UCSD-AML1 (cell line): Measurements from ENCODE around the gene ONECUT1.

Experiments
- DNase-seq: peaks from one replicate; lab custom pipeline; 2025; ENCODE audit not compliant: unreplicated experiment; lab: John Stamatoyannopoulos, UW

ONECUT1 gene

DNA sequence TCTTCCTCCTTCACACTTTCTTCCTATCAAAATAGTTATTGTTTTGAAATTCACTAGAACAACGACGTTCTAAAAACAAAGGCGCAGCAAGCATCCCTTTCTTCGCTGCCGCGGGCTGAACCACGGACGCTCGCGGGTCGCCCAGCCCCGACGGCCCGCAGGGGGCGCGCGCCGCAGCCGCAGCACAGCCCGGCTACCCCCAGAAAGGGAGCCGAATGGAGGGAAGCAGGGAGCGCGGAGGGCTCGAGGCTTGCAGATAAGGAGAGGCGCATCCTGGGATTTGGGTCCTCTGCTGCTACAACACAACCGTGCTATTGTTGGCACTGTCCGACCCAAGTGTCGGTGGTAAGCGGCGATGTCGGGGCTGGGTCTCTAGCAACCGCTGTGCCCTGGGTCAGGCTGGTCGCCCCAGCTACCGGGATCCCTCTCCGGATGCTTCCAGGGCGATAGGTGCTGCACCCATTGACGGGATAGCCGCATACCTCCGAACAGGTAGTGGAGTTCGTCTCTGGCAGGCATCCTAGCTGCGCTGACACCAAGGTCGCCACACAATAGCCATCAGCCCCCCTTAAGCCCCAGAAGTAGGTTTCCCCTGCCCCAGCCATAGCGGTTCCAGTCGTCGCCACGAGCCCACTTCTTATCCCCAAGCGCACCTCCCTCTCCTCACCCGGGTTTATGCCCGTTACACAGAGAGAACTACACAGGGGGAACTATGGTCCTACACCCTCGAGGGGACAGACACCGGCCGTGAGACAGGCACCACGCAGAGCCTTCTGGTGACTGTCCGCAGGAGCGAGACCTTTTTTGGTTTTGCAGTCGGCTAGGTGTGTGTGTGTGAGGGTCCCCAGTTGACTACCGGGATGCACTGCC is 6.0 kb downstream of the ONECUT1 start:
- DNase-seq: no peak

DNA sequence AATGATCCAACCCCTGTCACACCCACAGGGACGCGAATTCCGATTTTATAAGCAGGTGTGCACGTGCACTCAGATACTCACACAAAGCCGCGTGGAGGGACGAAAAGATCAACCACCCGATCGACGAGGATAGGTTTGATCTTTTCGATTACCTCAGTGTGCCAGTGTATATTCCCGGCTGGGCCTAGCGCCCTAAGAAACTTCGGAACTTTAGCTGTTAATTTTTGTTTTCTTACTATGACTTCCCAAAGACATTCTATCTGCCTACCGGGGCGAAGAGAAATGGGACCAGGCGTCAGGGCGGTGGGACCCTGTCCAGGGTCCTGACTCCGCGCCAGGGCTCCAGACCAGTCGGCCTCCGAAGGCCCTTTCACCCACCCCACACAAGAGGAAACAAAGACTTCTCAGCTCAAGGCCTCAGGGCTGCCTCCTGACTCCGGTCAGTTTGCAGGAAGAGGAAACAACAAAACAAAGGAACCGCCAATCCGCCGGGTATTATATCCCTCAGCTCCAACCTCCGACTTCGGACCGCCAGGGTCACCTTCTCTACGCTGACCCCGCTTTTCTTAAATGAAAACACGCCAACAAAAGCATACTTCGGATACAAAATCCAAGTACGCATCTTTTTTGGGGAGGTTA is 6.8 kb downstream of the ONECUT1 start:
- no peak for DNase-seq

DNA sequence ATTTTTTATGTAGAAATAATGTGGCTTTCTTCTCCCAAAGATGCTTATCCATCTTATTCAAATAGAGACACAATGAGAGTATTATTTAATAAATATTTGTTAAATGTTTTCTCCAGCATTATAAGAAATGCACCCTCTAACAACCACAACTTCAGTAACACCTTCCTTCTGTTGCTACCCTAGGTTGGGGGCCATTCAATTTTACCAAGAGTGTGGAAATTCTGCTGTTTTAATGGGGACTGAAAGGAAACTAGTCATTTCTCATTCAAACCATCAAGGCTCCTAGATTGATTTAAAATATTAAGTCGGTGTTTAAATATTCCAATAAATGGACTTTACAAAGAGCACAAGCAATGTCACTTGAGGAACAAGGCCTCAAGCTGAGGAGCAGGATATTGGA is 7.6 kb downstream of the ONECUT1 start:
- no peak for DNase-seq

DNA sequence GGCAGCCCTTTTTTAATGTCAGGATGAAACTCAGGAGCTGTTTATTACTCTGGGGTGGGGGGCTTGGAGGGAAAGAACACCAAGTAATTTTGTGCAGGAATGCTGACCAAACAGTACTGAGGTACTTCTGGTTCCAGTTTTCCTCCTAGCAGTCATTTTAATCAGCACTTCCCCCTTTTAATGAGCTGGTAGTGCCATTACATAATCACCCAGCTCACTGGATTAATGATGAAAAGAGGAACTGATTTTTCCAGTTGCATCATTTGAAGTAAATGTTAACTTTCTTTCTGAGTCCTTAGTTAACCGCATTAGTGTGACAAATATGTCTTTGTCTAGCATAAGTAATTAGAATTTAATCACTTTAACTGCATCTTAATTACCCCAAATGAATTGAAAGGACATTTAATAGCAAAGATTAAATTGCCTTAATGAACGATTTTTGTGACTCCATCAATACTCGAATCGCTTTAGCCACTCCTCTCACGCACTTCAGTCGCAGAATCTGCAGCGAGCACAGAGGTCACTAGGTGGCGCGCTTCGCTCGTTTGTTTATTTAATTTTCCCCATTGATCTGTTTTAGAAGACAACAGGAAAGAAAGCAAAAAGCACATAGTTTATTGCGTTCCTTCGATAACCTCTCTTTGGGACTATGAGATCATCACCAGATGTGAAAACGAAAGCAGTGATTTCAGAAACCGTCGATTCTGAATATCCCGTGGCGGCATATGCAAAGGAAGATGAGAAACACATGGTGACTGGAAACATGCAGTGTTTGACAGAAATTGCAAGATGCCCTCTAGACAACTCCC is 9.8 kb downstream of the ONECUT1 start:
- peak; percentile 68 for DNase-seq

DNA sequence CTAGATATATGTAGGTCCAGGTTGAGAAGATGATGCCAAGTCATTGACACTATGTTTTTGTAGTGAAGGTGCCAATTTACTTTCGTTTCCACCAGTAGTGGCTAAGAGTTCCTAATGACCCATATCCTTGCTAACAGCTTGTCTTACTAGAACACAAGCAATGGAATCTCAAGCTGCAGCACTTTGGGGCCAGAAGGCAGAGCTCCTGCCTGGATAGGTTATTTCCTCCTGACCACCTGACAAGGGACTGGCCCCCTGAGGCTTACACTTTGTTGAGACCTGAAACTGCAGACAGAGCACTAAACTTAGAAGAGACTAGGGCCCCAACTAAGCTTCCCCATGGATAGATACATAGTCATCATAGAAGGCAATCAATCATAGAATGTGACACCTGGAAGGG is 11.7 kb downstream of the ONECUT1 start:
- DNase-seq: no peak

DNA sequence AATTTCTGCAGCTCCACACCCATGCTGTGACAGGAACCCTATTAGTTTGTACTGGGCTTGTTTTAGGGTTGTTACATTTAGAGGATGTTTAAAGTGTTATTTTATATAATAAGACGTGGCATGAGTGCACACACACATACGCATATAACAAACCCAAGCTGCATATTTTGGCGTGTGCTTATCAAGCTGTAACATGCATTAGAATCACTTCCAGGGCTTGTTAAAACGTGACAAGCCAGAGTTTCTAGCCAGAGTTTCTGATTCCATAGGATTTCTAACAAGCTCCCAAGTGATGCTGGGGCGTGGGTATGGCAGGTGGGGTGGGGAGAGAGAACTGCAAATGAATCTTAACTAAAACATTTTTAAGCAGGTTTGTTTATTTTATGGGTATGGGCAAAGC is 17.4 kb downstream of the ONECUT1 start:
- no peak for DNase-seq

DNA sequence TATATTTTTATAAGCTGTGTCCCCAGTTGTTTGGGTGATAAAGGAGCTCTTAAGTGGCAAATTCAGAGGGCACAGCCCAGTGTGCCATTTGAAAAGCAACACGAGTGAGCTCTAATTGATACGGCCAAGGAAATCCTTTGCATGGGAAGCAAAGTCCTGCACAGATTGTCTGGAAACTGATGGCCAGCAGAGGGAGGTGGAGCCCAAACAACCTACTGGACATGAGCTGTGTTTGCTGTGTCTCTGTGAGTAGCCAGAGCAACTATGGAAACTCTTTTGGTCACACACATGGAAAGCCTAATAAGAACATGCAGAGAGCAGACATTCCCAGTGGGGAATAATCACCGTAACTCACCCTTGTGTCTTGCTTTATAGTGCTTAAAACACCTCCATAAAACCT is 24.4 kb downstream of the ONECUT1 start:
- no peak for DNase-seq

DNA sequence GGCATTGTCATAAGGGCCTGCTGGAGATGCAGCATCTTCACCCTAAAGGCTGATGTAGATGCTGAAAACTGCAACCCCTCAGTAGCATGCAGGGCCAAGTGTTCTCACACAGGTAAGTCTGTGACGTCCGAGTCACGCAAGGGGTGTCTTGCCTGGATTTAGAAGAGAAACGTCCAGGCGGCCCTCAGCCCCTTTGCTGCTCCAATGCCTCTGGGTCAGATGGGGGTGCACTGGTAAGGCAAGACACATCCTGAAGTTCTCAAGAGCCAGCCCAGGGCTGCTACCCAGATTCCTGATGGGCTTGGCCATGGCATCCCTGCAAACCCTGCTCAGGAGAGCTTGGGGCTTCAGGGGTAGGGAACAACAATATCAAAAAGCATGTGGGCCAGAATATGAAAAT is 25.4 kb downstream of the ONECUT1 start:
- DNase-seq: no peak

DNA sequence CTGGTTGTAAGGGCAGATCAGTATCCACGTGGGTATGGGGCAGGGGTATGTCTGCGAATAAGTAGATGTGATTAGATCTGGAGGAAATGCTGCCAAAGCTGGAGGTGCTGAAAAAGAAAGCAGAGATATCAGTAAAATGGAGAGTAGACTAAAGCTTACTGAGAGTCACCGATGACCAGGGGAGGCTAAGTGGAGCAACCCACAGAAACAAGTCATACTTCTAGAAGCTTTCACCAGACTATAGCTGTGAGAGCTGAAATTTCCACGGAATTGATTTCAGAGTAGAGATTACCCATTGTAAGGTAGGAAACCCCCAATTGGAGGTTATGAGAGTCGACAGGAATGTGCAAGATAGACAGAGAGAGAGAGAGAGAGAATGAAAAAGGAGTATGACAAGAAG is 27.5 kb downstream of the ONECUT1 start:
- DNase-seq: no peak

DNA sequence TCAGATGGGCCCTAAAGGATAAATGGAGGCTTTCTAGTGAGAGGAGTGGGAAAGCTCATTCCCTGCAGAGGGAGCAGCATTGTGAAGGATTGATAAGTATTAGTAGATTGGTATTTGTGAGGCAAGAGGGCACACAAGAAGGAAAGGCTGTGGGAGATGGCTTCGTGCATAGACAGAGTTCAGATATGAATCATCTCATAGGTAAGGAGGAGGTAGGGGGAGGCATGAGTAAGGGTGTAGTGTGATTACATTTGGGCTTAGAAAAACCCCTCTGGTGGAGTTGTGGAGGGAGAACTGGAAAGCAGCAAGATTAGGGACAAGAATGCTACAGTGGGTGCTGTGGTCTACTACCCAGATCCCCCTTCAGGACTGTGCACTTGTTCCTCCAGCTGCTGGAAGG is 29.6 kb downstream of the ONECUT1 start:
- no peak for DNase-seq

DNA sequence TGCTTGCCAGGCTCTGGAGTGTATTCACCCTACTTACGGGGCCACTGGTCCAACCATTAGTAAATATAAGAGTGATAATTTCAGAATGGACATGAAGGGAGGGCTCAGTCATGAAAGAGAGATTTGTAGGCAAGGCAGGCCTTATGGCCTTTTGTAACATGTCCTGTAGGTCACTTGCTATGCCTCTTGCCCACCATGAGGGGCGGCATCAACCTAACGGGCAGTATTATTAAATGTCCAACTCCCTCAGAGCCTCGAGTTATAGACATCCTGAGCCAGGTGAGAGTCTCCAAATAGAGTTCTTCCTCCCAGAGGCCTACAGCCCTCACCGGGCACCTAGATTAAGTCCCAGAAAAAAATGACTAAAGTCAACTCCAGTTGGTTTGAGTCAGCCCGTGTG is 30.2 kb downstream of the ONECUT1 start:
- DNase-seq: no peak

DNA sequence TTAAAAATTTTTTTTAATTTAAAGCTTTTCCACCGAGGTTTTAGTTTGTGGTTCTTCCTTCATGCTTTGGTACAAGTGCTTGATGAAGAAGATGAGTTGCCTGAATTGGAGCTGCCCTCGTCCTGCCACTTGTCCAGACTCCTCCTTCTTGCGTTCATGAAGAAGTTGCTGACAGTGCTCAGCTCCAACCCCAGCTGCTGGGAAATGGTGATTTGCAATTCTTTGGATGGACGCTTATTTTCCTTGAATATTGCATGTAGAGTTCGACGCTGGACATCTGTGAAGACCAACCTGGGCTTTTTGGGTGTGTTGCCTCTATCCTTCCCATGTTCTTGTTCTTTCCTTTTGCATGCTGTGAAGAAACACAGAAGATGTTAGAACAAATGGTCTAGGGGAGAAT is 32.6 kb downstream of the ONECUT1 start:
- DNase-seq: no peak

DNA sequence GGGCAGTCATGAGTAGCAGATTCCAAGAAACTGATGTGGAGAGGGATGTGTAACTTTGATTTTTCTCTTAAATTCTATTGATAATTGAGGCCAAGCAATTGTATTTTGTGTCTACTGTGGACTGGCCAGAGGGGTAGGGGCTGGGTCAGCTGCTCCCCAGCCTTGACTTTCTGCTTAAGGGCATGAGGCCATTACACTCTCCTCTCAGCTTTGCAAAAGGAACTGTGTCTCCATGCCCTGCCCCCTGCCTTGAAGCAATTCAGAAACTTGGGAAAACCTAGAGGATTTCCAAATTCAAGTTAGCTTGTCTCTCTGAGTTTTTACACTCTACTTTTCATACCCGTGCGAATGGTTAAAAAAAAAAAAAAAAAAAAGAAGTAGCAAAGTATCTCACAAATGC is 38.6 kb downstream of the ONECUT1 start:
- no peak for DNase-seq

DNA sequence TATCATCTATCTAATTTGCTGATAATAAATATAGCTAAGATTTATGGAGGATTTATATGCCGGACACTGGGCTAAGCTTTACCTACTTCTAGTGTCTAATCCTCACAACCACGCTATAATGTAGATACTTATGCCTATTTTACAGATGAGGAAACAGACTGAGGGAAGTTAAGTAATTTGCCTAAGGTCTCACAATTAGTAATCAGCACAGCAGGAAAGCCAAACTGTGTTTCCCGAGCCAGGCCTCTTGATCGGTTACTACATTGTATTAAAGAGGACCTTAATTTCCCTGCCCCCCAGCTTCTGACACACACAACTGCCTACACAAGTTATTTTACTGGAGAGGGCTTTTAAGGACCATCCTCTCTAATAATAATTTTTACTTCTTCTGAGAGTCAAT is 40.9 kb downstream of the ONECUT1 start:
- no peak for DNase-seq

DNA sequence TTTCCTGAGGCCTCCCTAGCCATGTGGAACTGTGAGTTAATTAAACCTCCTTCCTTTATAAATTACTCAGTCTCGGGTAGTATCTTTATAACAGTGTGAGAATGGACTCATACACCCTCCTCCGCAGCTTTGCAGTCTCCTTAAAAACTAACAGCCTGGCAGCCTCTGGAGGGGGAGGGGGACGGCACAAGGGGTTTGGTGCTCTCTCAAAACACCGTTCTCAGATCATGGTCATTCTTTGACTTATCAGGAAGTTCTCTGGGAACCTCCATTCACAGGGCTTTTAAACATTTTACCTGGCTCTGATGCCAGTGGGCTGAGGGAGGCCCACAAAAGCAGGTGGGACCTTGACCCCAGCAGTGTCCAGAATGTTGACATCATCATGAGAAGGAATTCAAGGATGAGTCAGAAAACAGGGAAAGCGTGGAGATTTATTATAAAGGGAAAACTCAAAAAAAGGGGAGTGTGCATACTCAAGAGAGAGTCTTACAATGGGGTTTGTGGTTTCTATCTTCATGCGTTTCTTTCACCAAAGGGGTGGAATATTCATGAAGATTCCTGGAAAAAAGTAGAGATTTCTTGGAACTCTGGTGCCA is 43.9 kb downstream of the ONECUT1 start:
- DNase-seq: no peak

DNA sequence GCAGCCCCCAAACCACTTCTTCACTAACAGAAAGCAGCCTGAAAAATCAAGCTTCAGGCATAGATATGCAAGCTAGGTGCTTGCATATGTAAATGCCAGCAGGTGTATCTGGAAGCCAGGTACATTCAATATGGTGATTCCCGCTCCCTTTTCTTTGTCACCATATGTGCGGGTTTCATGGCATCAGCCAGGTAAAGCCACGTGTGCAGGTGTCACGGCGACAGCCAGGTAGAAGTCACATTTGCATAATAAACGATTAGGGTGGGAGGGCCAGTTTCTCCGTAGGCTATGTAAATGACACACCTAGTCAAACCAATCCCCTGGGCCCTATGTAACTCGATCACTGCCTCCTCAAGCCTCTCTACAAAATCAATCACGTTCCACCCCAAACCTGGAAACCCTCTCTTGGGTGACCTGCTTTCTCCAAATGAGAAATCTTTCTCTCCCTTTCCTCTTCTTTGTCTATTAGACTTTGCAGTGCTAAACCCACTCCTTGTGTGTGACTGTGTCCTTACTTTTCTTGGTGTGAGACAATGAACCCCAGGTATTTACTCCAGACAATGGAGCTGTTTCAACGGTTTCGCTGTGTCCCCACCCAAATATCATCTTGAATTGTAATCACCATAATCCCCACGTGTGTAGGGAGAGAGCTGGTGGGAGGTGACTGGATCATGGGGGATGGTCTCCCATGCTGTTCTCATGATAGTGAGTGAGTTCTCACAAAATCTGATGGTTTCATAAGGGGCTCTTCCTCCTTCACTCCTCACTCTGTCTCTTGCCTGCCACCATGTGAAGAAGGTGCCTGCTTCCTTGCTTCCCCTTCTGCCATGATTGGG is 44.6 kb downstream of the ONECUT1 start:
- no peak for DNase-seq

DNA sequence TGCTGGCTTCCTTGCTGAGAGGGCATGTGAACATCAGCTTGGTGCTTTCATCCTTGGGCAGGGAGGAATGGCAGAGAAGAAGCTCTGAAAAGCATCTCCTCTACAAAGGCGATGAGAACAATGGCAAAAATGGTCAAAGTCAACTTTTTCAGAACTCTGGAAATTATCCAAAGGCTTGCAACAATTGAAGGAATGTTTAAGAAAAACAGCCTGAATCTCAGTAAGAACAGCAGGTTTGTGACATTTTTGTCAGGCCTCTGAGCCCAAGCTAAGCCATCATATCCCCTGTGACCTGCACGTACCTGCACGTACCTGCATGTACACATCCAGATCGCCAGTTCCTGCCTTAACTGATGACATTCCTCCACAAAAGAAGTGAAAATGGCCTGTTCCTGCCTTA is 51.8 kb downstream of the ONECUT1 start:
- no peak for DNase-seq

DNA sequence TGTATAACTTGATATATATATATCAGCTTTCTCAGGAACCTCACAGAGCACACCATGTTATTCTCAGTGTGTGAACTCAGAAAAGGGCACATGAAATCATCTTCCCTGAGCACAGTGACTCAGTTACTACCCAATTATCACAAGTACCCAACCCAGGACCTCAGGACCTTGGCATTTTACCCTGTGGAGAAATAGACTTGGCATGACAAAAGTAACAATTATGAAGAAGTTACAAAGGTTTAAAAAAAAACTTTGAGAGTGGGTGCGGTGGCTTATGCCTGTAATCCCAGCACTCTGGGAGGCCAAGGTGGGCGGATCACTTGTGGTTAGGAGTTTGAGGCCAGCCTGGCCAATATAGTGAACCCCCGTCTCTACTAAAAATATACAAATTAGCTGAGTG is 52.4 kb downstream of the ONECUT1 start:
- no peak for DNase-seq

DNA sequence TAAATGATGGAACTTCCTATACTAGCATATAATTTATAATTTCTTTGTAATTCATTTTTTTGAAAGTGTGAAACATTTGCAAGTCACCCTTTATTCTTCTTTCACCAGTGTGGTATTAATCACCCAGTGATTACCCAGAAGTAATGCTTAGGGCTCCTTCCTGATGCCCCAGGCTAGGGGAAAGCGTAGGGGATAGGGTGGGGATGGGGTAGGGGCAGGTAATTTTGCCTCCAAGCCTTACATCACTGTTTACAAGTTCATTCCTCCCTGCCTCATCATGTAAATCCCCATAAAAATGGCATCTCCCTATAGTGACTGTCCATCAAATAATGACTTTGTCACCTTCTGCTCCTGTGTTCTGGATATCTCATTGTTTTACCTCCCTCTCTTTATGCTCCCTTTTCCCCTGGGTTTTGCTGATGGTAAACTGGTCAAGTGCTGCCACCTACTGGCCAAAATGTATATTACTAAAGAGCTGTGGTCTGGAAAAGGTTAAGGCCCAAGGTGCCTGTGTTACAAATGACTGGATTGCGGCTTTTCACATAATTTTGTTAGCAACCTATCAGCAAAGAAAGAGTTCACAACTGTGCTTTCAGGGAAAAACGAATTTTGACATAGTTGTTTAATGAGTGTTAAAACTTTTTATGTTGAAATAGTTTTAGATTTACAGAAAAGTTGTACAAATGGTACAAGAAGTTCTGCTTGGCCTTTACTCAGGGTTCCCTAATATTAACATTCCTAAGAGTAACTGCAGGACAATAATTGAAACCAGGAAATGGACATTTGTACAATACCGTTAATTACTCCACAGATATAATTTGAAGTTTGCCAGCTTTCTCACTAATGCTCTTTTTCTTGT is 54.7 kb downstream of the ONECUT1 start:
- peak; percentile 16 for DNase-seq

DNA sequence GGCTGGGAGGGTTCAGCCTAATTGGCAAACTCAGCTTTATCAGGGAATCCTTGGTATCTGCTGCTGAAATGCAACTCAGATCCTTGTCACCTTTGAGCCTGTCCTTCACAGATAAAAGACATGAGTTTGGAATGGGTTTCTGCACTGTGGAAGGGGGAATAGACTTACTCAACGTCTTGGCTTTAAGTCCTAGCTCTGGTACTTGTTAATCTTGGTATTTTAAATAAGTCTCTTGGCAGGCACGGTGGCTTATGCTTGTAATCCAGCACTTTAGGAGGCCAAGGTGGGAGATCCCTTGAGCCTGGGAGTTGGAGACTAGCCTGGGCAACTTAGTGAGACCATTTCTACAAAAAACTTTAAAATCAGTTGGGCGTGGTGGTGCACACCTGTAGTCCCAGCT is 55.8 kb downstream of the ONECUT1 start:
- DNase-seq: no peak
